ENCODE results near the gene MAP3K9.

DNA sequence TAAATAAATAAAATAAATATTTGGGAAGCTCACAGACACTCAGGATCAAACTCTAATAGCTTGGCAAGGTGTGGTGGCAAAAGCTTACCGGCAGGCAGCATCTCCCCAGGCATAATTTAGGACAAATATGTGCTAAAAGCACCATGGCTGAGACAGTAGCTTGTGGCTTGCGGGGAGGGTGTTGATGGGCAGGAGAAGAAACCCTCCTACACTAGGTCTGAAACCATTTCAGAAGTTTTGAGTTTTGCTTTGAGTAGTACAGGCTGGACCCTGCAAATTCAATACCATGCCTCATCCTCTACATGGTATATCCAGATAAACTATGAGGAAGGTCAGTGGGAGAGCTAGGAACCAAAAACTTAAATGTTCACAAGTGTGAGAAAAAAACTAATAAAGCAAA, 33.1 kb downstream of the MAP3K9 start:
- TF ChIP-seq POLR2A (IDR thresholded peaks at IDR 0.05): no peak
- TF ChIP-seq, protein P1, sequence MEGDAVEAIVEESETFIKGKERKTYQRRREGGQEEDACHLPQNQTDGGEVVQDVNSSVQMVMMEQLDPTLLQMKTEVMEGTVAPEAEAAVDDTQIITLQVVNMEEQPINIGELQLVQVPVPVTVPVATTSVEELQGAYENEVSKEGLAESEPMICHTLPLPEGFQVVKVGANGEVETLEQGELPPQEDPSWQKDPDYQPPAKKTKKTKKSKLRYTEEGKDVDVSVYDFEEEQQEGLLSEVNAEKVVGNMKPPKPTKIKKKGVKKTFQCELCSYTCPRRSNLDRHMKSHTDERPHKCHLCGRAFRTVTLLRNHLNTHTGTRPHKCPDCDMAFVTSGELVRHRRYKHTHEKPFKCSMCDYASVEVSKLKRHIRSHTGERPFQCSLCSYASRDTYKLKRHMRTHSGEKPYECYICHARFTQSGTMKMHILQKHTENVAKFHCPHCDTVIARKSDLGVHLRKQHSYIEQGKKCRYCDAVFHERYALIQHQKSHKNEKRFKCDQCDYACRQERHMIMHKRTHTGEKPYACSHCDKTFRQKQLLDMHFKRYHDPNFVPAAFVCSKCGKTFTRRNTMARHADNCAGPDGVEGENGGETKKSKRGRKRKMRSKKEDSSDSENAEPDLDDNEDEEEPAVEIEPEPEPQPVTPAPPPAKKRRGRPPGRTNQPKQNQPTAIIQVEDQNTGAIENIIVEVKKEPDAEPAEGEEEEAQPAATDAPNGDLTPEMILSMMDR (IDR thresholded peaks at IDR 0.05): no peak
